K562 (cell line): ENCODE data around the gene TPI1. TPM values are rescaled to one million over a fixed set of nuclear protein-coding genes. Genes with fewer than 3 reads are reported as not detected.

Source experiments
- CAMTA2 ChIP-seq: fragments of 250-450 bp; sonication (Bioruptor Pico); conservative IDR thresholded peaks from 2 replicates; pipeline ENCODE4 v1.5.1; 2022
- DEAF1 ChIP-seq: fragments of 450-650 bp; formaldehyde crosslinking; IDR thresholded peaks from 2 replicates; pipeline ENCODE4 v1.4.0; 2020; ENCODE audit warnings: mild to moderate bottlenecking, moderate library complexity
- HOXB6 ChIP-seq: fragments of 250-450 bp; sonication (Bioruptor Pico); IDR thresholded peaks from 2 replicates; pipeline ENCODE4 v1.5.1; 2022; ENCODE audit warnings: mild to moderate bottlenecking, borderline replicate concordance
- JUNB ChIP-seq: fragments of 450-650 bp; formaldehyde crosslinking; conservative IDR thresholded peaks from 2 replicates; pipeline ENCODE4 v1.4.0; 2020; ENCODE audit warnings: mild to moderate bottlenecking
- MTF1 ChIP-seq: fragments of 250-450 bp; sonication (Bioruptor Pico); IDR thresholded peaks from 2 replicates; pipeline ENCODE4 v1.9.0; 2021; ENCODE audit warnings: moderate library complexity, mild to moderate bottlenecking, inconsistent platforms, borderline replicate concordance
- PHB2 ChIP-seq: fragments of 450-650 bp; IDR thresholded peaks from 2 replicates; pipeline ENCODE4 v1.6.1; 2017; ENCODE audit warnings: low read depth
- POLR2AphosphoS2 ChIP-seq: IDR thresholded peaks from 2 replicates; pipeline ENCODE4 v1.6.1; 2012; ENCODE audit warnings: low read length, improper control_type of control experiment
- POLR2AphosphoS5 ChIP-seq: IDR thresholded peaks from 2 replicates; pipeline ENCODE4 v1.6.1; 2011; ENCODE audit warnings: mild to moderate bottlenecking, low read depth, low read length, moderate library complexity; ENCODE audit not compliant: control insufficient read depth, insufficient read depth
- PPARD ChIP-seq: fragments of 250-450 bp; sonication (Bioruptor Pico); IDR thresholded peaks from 2 replicates; pipeline ENCODE4 v1.8.0; 2022; ENCODE audit warnings: inconsistent platforms, mild to moderate bottlenecking, moderate library complexity
- RBFOX2 ChIP-seq: fragments of 200-400 bp; formaldehyde crosslinking; IDR thresholded peaks from 2 replicates; pipeline ENCODE4 v1.6.1; 2017; ENCODE audit warnings: low read depth, mild to moderate bottlenecking, low read length, moderate library complexity
- RBM15 ChIP-seq: fragments of 200-400 bp; formaldehyde crosslinking; IDR thresholded peaks from 2 replicates; pipeline ENCODE4 v1.6.1; 2018; ENCODE audit warnings: mild to moderate bottlenecking, low read length, moderate library complexity; ENCODE audit not compliant: insufficient read depth
- RBM22 ChIP-seq: fragments of 200-400 bp; formaldehyde crosslinking; IDR thresholded peaks from 2 replicates; pipeline ENCODE4 v1.6.1; 2018; ENCODE audit warnings: low read length, low read depth; ENCODE audit not compliant: poor library complexity, severe bottlenecking
- SMAD1 ChIP-seq: fragments of 150-350 bp; IDR thresholded peaks from 2 replicates; pipeline ENCODE4 v1.6.1; 2014; ENCODE audit warnings: low read length, low read depth; ENCODE audit not compliant: partially characterized antibody
- SMARCC2 ChIP-seq: fragments of 450-650 bp; IDR thresholded peaks from 2 replicates; pipeline ENCODE4 v1.6.1; 2017; ENCODE audit warnings: antibody characterized with exemption, moderate library complexity, mild to moderate bottlenecking, low read depth
- TARDBP ChIP-seq: fragments of 450-650 bp; IDR thresholded peaks from 2 replicates; pipeline ENCODE4 v1.6.1; 2016
- TEAD1 ChIP-seq, 2 experiments: fragments of 450-650 bp in 1 of 2; sonication (generic) in 1 of 2; formaldehyde crosslinking; IDR thresholded peaks; 2 replicates each; pipeline versions ENCODE4 v1.4.0 to v1.8.0; 2020 to 2022; ENCODE audit warnings: mild to moderate bottlenecking in 2 of 2, missing genetic modification reagents in 1 of 2
- ZFP1 ChIP-seq: fragments of 450-650 bp; formaldehyde crosslinking; IDR thresholded peaks from 2 replicates; pipeline ENCODE4 v1.4.0; 2020; ENCODE audit warnings: mild to moderate bottlenecking, mixed read lengths
- ZNF174 ChIP-seq: fragments of 250-450 bp; sonication (Bioruptor Pico); IDR thresholded peaks from 2 replicates; pipeline ENCODE4 v1.4.0; 2020; ENCODE audit warnings: mild to moderate bottlenecking
- ZNF197 ChIP-seq: fragments of 200-800 bp; sonication (Bioruptor generic); IDR thresholded peaks from 2 replicates; pipeline ENCODE4 v1.6.1; 2016; ENCODE audit warnings: low read depth, missing genetic modification characterization, missing compliant biosample characterization
- polyA plus RNA-seq, 8 experiments: library from polyadenylated mRNA; depleted of rRNA in 4 of 8; stranded (reverse) in 5 of 8; unstranded in 3 of 8; fragments of >200 nt; fragmentation: Nextera tagmentation in 2 of 8; fragmentation: Illumina TruSeq in 1 of 8; extraction: Ambion mirVana in 2 of 8; extraction: Trizol in 1 of 8; gene quantifications; 2 replicates each; pipeline versions ENCODE4 v1.2.1 to v1.2.3, GENCODE V29; 2011 to 2014; ENCODE audit warnings: inconsistent platforms in 1 of 8, missing spikeins in 1 of 8
- total RNA-seq, 7 experiments: library from RNA; depleted of rRNA in 6 of 7; stranded (reverse); fragments of >200 nt in 6 of 7; fragmentation: Illumina TruSeq in 2 of 7; extraction: Trizol in 2 of 7; gene quantifications; 2 replicates each; pipeline versions ENCODE4 v1.2.1 to v1.2.3, GENCODE V29; 2011 to 2021; ENCODE audit warnings: low replicate concordance in 1 of 7
- TF ChIP-seq, protein P1 (sequence below), 2 experiments: fragments of 150-350 bp in 1 of 2; IDR thresholded peaks; 2 replicates each; pipeline ENCODE4 v1.6.1; 2012 to 2016; ENCODE audit warnings: low read depth in 2 of 2, low read length in 2 of 2, mild to moderate bottlenecking in 1 of 2, moderate library complexity in 1 of 2
- TF ChIP-seq, protein P2 (sequence below): fragments of 250-450 bp; sonication (Bioruptor Pico); IDR thresholded peaks from 2 replicates; pipeline ENCODE4 v1.8.0; 2021; ENCODE audit warnings: moderate library complexity, mild to moderate bottlenecking, inconsistent platforms

Gene TPI1
- total and polyA plus RNA-seq, 9 of the 15 experiments (the other 6 are each of a cell fraction or from before 2014, with no cell fraction given) = 662 to 4,971 (median 892) TPM

DNA sequence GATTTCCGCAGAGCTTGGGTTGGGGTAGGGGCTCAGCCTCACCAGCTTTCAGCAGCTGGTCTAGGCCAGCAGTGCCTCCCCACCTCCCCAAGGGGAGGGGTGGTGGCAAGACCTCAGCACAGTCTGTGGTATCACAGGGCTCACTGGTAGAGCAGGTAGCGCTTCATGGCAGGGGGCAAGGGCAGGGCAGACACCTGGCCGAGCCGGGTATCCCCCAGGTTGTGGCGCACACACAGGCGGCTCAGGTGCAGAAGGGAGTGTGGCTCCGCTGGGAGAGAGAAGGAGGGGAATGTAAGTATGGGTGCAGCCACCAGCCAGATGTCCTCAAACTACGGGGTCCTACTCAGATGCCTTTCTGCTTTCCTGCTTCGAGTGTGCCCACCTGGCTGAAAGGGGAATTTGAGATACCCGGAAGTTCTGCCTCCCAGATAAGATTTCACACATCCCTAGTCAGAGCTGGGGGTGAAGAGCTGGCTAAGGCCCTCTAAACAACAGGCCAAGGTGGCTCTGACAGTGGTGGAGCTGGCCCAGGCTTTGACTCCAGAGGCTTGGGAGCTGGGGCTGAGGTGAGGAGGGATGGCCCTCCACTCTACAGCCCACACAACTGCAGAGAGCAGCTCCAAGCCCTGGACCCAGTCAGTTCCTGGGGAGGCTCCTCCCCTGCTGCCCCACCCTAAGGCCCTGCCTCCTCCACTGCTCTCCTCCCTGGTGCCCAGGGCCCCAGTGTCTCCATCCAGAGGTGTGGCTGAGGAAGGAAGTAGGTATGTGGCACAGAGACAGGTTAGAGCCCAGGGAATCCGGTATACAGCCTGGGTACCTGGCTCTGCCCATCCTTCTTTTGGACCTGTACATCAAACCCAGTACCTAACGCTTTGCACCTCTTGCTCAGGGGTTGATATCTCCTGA, 4.0 kb downstream of the TPI1 start (continued):
- TF ChIP-seq, protein P1, sequence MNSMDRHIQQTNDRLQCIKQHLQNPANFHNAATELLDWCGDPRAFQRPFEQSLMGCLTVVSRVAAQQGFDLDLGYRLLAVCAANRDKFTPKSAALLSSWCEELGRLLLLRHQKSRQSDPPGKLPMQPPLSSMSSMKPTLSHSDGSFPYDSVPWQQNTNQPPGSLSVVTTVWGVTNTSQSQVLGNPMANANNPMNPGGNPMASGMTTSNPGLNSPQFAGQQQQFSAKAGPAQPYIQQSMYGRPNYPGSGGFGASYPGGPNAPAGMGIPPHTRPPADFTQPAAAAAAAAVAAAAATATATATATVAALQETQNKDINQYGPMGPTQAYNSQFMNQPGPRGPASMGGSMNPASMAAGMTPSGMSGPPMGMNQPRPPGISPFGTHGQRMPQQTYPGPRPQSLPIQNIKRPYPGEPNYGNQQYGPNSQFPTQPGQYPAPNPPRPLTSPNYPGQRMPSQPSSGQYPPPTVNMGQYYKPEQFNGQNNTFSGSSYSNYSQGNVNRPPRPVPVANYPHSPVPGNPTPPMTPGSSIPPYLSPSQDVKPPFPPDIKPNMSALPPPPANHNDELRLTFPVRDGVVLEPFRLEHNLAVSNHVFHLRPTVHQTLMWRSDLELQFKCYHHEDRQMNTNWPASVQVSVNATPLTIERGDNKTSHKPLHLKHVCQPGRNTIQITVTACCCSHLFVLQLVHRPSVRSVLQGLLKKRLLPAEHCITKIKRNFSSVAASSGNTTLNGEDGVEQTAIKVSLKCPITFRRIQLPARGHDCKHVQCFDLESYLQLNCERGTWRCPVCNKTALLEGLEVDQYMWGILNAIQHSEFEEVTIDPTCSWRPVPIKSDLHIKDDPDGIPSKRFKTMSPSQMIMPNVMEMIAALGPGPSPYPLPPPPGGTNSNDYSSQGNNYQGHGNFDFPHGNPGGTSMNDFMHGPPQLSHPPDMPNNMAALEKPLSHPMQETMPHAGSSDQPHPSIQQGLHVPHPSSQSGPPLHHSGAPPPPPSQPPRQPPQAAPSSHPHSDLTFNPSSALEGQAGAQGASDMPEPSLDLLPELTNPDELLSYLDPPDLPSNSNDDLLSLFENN (IDR thresholded peaks at IDR 0.05; ENCODE audit: low read depth in 2 of 2, low read length in 2 of 2) = 0 out of 4 replicates have a peak, but pooled peaks of 1 of the 2 experiments have one; percentile 4
- TF ChIP-seq PHB2 = no peak
- TF ChIP-seq PPARD (CRISPR knock-in tag) = no peak
- no peak for TF ChIP-seq ZFP1 (CRISPR knock-in tag)
- no peak for TF ChIP-seq CAMTA2 (CRISPR knock-in tag)
- TF ChIP-seq ZNF174 = no peak
- TF ChIP-seq JUNB (CRISPR knock-in tag) = no peak
- TF ChIP-seq RBFOX2 = peak; percentile 72
- TF ChIP-seq TEAD1 (CRISPR knock-in tag; IDR thresholded peaks at IDR 0.05) = no peak; a peak in 1 of 4 replicates
- TF ChIP-seq RBM15 = no peak
- TF ChIP-seq TARDBP = no peak
- TF ChIP-seq HOXB6 (CRISPR knock-in tag) = no peak
- peak; percentile 90 for TF ChIP-seq POLR2AphosphoS2
- no peak for TF ChIP-seq SMARCC2
- no peak for TF ChIP-seq SMAD1
- TF ChIP-seq DEAF1 (CRISPR knock-in tag) = no peak
- no peak for TF ChIP-seq ZNF197 (CRISPR knock-in tag)
- peak; percentile 12 for TF ChIP-seq POLR2AphosphoS5
- TF ChIP-seq, protein P2, sequence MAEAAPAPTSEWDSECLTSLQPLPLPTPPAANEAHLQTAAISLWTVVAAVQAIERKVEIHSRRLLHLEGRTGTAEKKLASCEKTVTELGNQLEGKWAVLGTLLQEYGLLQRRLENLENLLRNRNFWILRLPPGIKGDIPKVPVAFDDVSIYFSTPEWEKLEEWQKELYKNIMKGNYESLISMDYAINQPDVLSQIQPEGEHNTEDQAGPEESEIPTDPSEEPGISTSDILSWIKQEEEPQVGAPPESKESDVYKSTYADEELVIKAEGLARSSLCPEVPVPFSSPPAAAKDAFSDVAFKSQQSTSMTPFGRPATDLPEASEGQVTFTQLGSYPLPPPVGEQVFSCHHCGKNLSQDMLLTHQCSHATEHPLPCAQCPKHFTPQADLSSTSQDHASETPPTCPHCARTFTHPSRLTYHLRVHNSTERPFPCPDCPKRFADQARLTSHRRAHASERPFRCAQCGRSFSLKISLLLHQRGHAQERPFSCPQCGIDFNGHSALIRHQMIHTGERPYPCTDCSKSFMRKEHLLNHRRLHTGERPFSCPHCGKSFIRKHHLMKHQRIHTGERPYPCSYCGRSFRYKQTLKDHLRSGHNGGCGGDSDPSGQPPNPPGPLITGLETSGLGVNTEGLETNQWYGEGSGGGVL (CRISPR knock-in tag) = no peak
- TF ChIP-seq RBM22 = peak; percentile 32
- no peak for TF ChIP-seq MTF1 (CRISPR knock-in tag)
